ENCODE data around the gene ATOSB. TPM values are rescaled to one million over a fixed set of nuclear protein-coding genes. Genes with fewer than 3 reads are reported as not detected.

The ATOSB gene
- total RNA-seq, 1 donor from 2014 or later = 20.3 TPM

GRCh38 chr9:35106343-35106730, 9.3 kb downstream of the ATOSB start:
- no peak for ATAC-seq
- H3K36me3 ChIP-seq = peaks cover 48% of the 10 kb centered on the region

GRCh38 chr9:35105571-35106342, 9.9 kb downstream of the ATOSB start:
- ATAC-seq (no peak), DNase-seq (peak; percentile 53)
- intact Hi-C loops (cut with DNase I) = no loop called here
- Histone ChIP-seq H3K4me1 (peaks cover 28% of the 10 kb centered on the region), H3K27me3 (no peaks in the 10 kb centered on the region), H3K27ac (no peak overlapping the region), H3K9me3 (no peaks in the 10 kb centered on the region), H3K4me3 (no peak overlapping the region), H3K36me3 (peaks cover 54% of the 10 kb centered on the region)
- TF ChIP-seq CTCF (IDR thresholded peaks at IDR 0.05) = no peak

More at GRCh38 chr9:35106343-35106730, 9.3 kb downstream of the ATOSB start:
- peak; percentile 48 for DNase-seq
- H3K27me3 ChIP-seq = no peaks in the 10 kb centered on the region
- intact Hi-C loops (cut with DNase I) = no loop called here
- TF ChIP-seq CTCF (IDR thresholded peaks at IDR 0.05) = no peak
- no peak overlapping the region for H3K27ac ChIP-seq
- H3K4me3 ChIP-seq = no peak overlapping the region
- H3K4me1 ChIP-seq = peaks cover 30% of the 10 kb centered on the region
- no peaks in the 10 kb centered on the region for H3K9me3 ChIP-seq

- intact Hi-C loops (cut with DNase I) = no loop called here
- Histone ChIP-seq H3K4me3 (no peak overlapping the region), H3K9me3 (no peaks in the 10 kb centered on the region), H3K36me3 (peaks cover 60% of the 10 kb centered on the region), H3K27me3 (no peaks in the 10 kb centered on the region), H3K27ac (no peak overlapping the region), H3K4me1 (peaks cover 22% of the 10 kb centered on the region)
- DNase-seq = peak; percentile 16
- no peak for ATAC-seq
- TF ChIP-seq CTCF (IDR thresholded peaks at IDR 0.05) = no peak
Measured at GRCh38 chr9:35105126-35105525, 10.5 kb downstream of the ATOSB start.

DNA sequence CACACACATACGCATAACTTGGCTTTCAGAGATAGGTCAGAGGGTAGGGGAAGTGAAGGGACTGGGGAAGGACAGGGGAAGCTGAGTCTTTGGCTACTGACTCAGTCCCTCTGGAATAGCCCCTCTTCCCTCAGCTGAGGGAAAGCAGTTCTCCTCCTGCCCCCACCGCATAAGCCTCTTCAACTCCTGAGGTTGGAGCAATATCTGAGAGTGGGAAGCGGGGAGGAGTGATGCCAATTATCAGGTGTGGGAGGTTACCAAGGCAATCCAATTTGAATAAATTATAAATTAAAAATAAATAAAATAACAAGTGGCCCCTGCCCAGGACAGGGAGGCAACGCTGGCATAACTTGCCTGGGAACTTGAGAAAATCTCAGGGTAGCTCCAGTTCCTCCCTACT, 11.1 kb downstream of the ATOSB start:
- ATAC-seq (no peak), DNase-seq (peak; percentile 11)
- peaks cover 65% of the 10 kb centered on the region for H3K36me3 ChIP-seq
- H3K4me1 ChIP-seq = peaks cover 17% of the 10 kb centered on the region
- no peaks in the 10 kb centered on the region for H3K9me3 ChIP-seq
- intact Hi-C loops (cut with DNase I) = no loop called here
- H3K4me3 ChIP-seq = no peak overlapping the region
- no peak overlapping the region for H3K27ac ChIP-seq
- no peaks in the 10 kb centered on the region for H3K27me3 ChIP-seq
- TF ChIP-seq CTCF (IDR thresholded peaks at IDR 0.05) = no peak

GRCh38 chr9:35103660-35104191, 11.9 kb downstream of the ATOSB start:
- Histone ChIP-seq H3K4me3 (peak overlapping the region; percentile 86), H3K4me1 (peaks cover 17% of the 10 kb centered on the region), H3K36me3 (peaks cover 68% of the 10 kb centered on the region), H3K9me3 (no peaks in the 10 kb centered on the region), H3K27me3 (no peaks in the 10 kb centered on the region), H3K27ac (peak overlapping the region; percentile 92)
- intact Hi-C loops (cut with DNase I) = no loop called here
- no peak for TF ChIP-seq CTCF (IDR thresholded peaks at IDR 0.05)
- ATAC-seq = no peak
- DNase-seq = peak; percentile 9

All from upper lobe of right lung (tissue), 1 donor.